ENCODE results near the gene MNT. TPM values are rescaled to one million over a fixed set of nuclear protein-coding genes. Genes with fewer than 3 reads are reported as not detected.

The MNT gene
- total RNA-seq, 1 experiment from 2014 or later: 24.4 TPM

DNA sequence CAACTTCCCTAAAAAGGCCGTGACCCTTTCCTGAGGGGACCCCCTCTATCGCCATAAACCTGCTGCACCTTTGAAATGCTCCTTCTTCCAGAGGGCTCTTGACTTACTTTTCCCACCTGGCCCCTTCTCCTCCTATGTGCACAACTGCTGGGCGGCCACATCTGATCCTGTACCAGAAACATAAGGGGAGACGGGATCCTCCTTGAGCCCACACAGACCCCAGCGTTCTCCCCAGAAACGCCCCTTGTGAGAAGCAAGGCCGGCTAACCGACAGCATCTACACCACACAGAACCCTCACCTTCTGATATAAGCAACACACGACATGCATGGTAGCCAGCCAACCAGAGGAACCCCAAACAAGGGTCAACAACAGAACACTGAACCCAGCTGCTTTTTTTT, 14.2 kb upstream of the MNT start:
- intact Hi-C loops (cut with micrococcal nuclease; ENCODE audit: unreplicated experiment): no loop called here
- BruUV-seq (replicated peaks): no TSS peak
- DNase-seq: no peak
- Histone ChIP-seq H3K4me1 (no peaks in the 10 kb centered on the region), H3K36me3 (ENCODE audit: control insufficient read depth, insufficient read depth, low read length) (peaks cover 4% of the 10 kb centered on the region), H3K27me3 (replicated peaks; ENCODE audit: control insufficient read depth, insufficient read depth, low read length) (no peaks in the 10 kb centered on the region), H3K9me3 (no peaks in the 10 kb centered on the region), H3K4me3 (ENCODE audit: low read depth, low read length) (no peak overlapping the region)
- H3K4me1 Mint-ChIP-seq (ENCODE audit: low read depth, unreplicated experiment): no peaks in the 10 kb centered on the region
- TF ChIP-seq CTCF (IDR thresholded peaks at IDR 0.05; ENCODE audit: insufficient read depth in 1 of 2, low read depth in 1 of 2, low read length in 1 of 2, severe bottlenecking in 1 of 2, unreplicated experiment in 1 of 2): no peak
- no peak overlapping the region for H3K4me3 Mint-ChIP-seq (ENCODE audit: unreplicated experiment)
- peak overlapping the region; percentile 55 for H3K27ac Mint-ChIP-seq (ENCODE audit: unreplicated experiment)
- ChIA-PET CTCF (interaction anchor here (0.6 to 3.1 kb wide), 4 partner anchors 14 to 82 kb away, joined by 3 to 213 read pairs (median 20); no protein-coding TSS in a partner anchor), POLR2A (interaction anchor here (0.6 to 1.5 kb wide), 3 partner anchors 15 to 959 kb away, joined by 4 to 11 read pairs (median 5); no protein-coding TSS in a partner anchor)
- H3K9me3 Mint-ChIP-seq (ENCODE audit: unreplicated experiment): no peaks in the 10 kb centered on the region
- H3K27me3 Mint-ChIP-seq (ENCODE audit: insufficient read depth, unreplicated experiment): no peaks in the 10 kb centered on the region
- H3K36me3 Mint-ChIP-seq (ENCODE audit: insufficient read depth, unreplicated experiment): peaks cover 73% of the 10 kb centered on the region

- H3K27me3 Mint-ChIP-seq (ENCODE audit: insufficient read depth, unreplicated experiment): no peaks in the 10 kb centered on the region
These were observed 13.7 kb upstream of the MNT start for GRCh38 chr17:2414446-2415064.

DNA sequence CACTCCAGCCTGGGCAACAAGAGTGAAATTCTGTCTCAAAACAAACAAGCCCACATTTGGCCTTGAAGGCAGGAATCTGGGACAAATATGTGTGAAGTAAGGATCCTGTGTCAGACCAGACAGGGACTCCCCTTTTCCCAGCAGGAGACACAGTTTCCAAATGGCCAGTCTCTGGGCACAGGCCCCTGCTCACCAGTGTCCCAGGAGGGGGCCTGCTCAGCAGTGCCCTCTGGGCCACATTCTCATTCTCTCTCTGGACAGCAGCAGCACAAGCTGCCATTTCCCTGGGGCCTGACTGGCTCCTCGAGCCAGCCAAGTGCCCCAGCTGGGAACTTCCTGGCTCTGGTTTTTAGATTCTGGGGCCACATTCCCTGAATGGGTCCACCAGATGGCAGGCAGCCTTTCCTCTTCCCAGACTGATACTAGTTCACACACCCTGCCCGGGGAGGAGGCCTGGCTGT, 11.7 kb upstream of the MNT start:
- H3K27me3 Mint-ChIP-seq (ENCODE audit: insufficient read depth, unreplicated experiment): no peaks in the 10 kb centered on the region
- Histone ChIP-seq H3K36me3 (ENCODE audit: control insufficient read depth, insufficient read depth, low read length) (peaks cover 4% of the 10 kb centered on the region), H3K4me1 (peaks cover 3% of the 10 kb centered on the region; the same call in 1 of the 2 replicates), H3K4me3 (ENCODE audit: low read depth, low read length) (no peak overlapping the region), H3K27me3 (replicated peaks; ENCODE audit: control insufficient read depth, insufficient read depth, low read length) (no peaks in the 10 kb centered on the region), H3K9me3 (no peaks in the 10 kb centered on the region)
- intact Hi-C loops (cut with micrococcal nuclease; ENCODE audit: unreplicated experiment): loop anchor here (1.0 kb wide), 1 partner anchor 30 kb away; no protein-coding TSS in a partner anchor
- H3K4me3 Mint-ChIP-seq (ENCODE audit: unreplicated experiment): no peak overlapping the region
- H3K4me1 Mint-ChIP-seq (ENCODE audit: low read depth, unreplicated experiment): no peaks in the 10 kb centered on the region
- DNase-seq: no peak
- TF ChIP-seq CTCF (IDR thresholded peaks at IDR 0.05; ENCODE audit: insufficient read depth in 1 of 2, low read depth in 1 of 2, low read length in 1 of 2, severe bottlenecking in 1 of 2, unreplicated experiment in 1 of 2): no peak
- CTCF ChIA-PET: interaction anchor here (0.6 to 1.7 kb wide), 2 partner anchors 30 to 94 kb away, joined by 6 to 15 read pairs; no protein-coding TSS in a partner anchor
- POLR2A ChIA-PET: no interaction called here
- BruUV-seq (replicated peaks): no TSS peak
- H3K27ac Mint-ChIP-seq (ENCODE audit: unreplicated experiment): no peak overlapping the region
- H3K9me3 Mint-ChIP-seq (ENCODE audit: unreplicated experiment): no peaks in the 10 kb centered on the region
- peaks cover 51% of the 10 kb centered on the region for H3K36me3 Mint-ChIP-seq (ENCODE audit: insufficient read depth, unreplicated experiment)

More at GRCh38 chr17:2414446-2415064, 13.7 kb upstream of the MNT start:
- H3K27me3 ChIP-seq (replicated peaks; ENCODE audit: control insufficient read depth, insufficient read depth, low read length): no peaks in the 10 kb centered on the region
- peaks cover 4% of the 10 kb centered on the region for H3K36me3 ChIP-seq (ENCODE audit: control insufficient read depth, insufficient read depth, low read length)
- H3K4me1 ChIP-seq: no peaks in the 10 kb centered on the region
- H3K4me1 Mint-ChIP-seq (ENCODE audit: low read depth, unreplicated experiment): no peaks in the 10 kb centered on the region
- peaks cover 68% of the 10 kb centered on the region for H3K36me3 Mint-ChIP-seq (ENCODE audit: insufficient read depth, unreplicated experiment)
- no peak overlapping the region for H3K4me3 Mint-ChIP-seq (ENCODE audit: unreplicated experiment)
- BruUV-seq (replicated peaks): no TSS peak
- no peaks in the 10 kb centered on the region for H3K9me3 ChIP-seq
- H3K27ac Mint-ChIP-seq (ENCODE audit: unreplicated experiment): no peak overlapping the region
- no peak for DNase-seq
- H3K9me3 Mint-ChIP-seq (ENCODE audit: unreplicated experiment): no peaks in the 10 kb centered on the region
- intact Hi-C loops (cut with micrococcal nuclease; ENCODE audit: unreplicated experiment): no loop called here
- H3K4me3 ChIP-seq (ENCODE audit: low read depth, low read length): no peak overlapping the region
- ChIA-PET CTCF (interaction anchor here (0.6 to 3.1 kb wide), 2 partner anchors 32 to 82 kb away, joined by 3 to 213 read pairs; no protein-coding TSS in a partner anchor), POLR2A (interaction anchor here (0.6 kb wide), 2 partner anchors 36 to 958 kb away, joined by 4 to 5 read pairs; no protein-coding TSS in a partner anchor)
- TF ChIP-seq CTCF (IDR thresholded peaks at IDR 0.05; ENCODE audit: insufficient read depth in 1 of 2, low read depth in 1 of 2, low read length in 1 of 2, severe bottlenecking in 1 of 2, unreplicated experiment in 1 of 2): no peak

Data from Caco-2 (cell line).